Measurements from ENCODE around the gene TNFRSF21. TPM values are rescaled to one million over a fixed set of nuclear protein-coding genes. Genes with fewer than 3 reads are reported as not detected.
A peak's percentile ranks its signal among the peaks of the same experiment; 100 is the strongest.

TNFRSF21 gene
- total RNA-seq, 4 donors from 2014 or later, result 45.4 to 136 (median 73.4) TPM

DNA sequence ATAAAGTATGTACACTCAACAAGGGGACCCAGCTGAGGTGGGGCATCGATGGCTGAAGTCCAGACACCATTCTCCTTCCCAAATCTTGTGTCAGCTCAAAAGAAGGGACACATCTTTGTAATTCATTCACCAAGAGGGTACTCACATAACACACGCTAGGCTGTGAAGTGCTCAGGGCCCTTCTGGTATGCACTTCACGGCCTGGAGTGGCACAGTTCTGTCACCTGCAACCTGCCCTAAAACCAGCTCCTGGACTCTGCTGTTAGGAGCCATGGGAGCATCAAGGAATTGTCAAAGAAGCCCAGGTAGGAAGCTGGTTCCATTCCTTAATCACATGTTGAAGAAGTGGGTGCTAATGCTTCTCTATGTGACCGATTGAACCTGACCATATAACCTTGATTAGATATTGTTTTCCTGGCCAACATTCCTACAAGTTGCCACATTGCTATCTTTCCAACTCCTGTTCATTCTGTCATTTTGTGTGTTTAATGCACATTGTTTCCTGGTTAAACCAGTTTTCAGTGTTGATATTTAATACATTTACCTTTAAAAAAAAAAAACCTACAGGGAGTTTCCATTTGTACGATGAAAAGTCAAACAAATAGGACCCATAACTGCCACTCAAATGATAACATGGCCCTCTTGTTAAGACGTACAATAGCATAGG lies 127.3 kb downstream of the TNFRSF21 start:
- no peak for DNase-seq
- Histone ChIP-seq H3K4me3 (no peak overlapping the region), H3K27ac (peak overlapping the region in 3 of 4 donors; percentile 34 to 59 (median 51)), H3K9me3 (no peaks in the 10 kb centered on the region), H3K36me3 (no peaks in the 10 kb centered on the region), H3K4me1 (peaks cover 0 to 10% (median 6%) of the 10 kb centered on the region in 4 donors), H3K27me3 (no peaks in the 10 kb centered on the region)
- TF ChIP-seq POLR2A (IDR thresholded peaks at IDR 0.05), result no peak
- TF ChIP-seq EP300 (IDR thresholded peaks at IDR 0.05; ENCODE audit: low read depth), result no peak
- TF ChIP-seq, protein P1, sequence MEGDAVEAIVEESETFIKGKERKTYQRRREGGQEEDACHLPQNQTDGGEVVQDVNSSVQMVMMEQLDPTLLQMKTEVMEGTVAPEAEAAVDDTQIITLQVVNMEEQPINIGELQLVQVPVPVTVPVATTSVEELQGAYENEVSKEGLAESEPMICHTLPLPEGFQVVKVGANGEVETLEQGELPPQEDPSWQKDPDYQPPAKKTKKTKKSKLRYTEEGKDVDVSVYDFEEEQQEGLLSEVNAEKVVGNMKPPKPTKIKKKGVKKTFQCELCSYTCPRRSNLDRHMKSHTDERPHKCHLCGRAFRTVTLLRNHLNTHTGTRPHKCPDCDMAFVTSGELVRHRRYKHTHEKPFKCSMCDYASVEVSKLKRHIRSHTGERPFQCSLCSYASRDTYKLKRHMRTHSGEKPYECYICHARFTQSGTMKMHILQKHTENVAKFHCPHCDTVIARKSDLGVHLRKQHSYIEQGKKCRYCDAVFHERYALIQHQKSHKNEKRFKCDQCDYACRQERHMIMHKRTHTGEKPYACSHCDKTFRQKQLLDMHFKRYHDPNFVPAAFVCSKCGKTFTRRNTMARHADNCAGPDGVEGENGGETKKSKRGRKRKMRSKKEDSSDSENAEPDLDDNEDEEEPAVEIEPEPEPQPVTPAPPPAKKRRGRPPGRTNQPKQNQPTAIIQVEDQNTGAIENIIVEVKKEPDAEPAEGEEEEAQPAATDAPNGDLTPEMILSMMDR (IDR thresholded peaks at IDR 0.05), result no peak
- no peak for TF ChIP-seq POLR2AphosphoS5 (IDR thresholded peaks at IDR 0.05)
- intact Hi-C loops (cut with DNase I; ENCODE audit: low total_unique reads) (no loop called here), in situ Hi-C loops (cut with MboI; ENCODE audit: low pct_ligation_motif_present in 1 of 4, low pct_unique_long_range_greater_than_20kb in 1 of 4, low sequenced_read_pairs in 3 of 4) (no loop called here)
- WGBS, 2 donors (ENCODE audit: low coverage in 1 of 2), result 54 to 66% methylated on average over 4 to 6 of the region's 6 CpGs

DNA sequence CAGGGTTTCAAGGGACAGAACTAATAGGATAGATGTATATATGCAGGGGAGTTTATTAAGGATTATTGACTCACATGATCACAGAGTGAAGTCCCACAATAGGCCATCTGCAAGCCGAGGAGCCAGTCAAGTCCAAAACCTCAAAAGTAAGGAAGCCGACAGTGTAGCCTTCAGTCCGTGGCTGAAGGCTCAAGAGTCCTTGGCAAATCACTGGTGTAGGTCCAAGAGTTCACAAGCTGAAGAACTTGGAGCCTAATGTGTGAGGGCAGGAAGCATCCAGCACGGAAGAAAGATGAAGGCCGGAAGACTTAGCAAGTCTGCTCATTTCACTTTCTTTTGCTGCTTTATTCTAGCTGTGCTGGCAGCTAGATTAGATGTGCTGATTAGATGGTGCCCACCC lies 128.0 kb downstream of the TNFRSF21 start:
- DNase-seq, result no peak
- Histone ChIP-seq H3K4me3 (no peak overlapping the region), H3K36me3 (no peaks in the 10 kb centered on the region), H3K27me3 (no peaks in the 10 kb centered on the region), H3K4me1 (peaks cover 0 to 3% (median 1%) of the 10 kb centered on the region in 4 donors), H3K9me3 (no peaks in the 10 kb centered on the region), H3K27ac (no peak overlapping the region)
- intact Hi-C loops (cut with DNase I; ENCODE audit: low total_unique reads) (no loop called here), in situ Hi-C loops (cut with MboI; ENCODE audit: low pct_ligation_motif_present in 1 of 4, low pct_unique_long_range_greater_than_20kb in 1 of 4, low sequenced_read_pairs in 3 of 4) (no loop called here)
- WGBS, 2 donors (ENCODE audit: low coverage in 1 of 2), result 81 to 95% methylated on average over 3 to 5 of the region's 5 CpGs
- no peak for TF ChIP-seq POLR2A (IDR thresholded peaks at IDR 0.05)
- TF ChIP-seq, protein P1 (IDR thresholded peaks at IDR 0.05), result no peak
- no peak for TF ChIP-seq EP300 (IDR thresholded peaks at IDR 0.05; ENCODE audit: low read depth)
- TF ChIP-seq POLR2AphosphoS5 (IDR thresholded peaks at IDR 0.05), result no peak

Other genes starting within 250 kb of the TNFRSF21 start
- gene CD2AP, start 167.9 kb upstream of the TNFRSF21 start, total RNA-seq, result 100 to 1,000 TPM in 2 of 4 donors, 10 to 100 TPM in 2; 49.8 to 140 (median 93.3) TPM